HCT116 (cell line): ENCODE measurements around the gene RPS6KA6. TPM values are rescaled to one million over a fixed set of nuclear protein-coding genes. Genes with fewer than 3 reads are reported as not detected.

Experiments
- ATAC-seq: fragments of 200-7000 bp; cut with Tn5 transposase; 2 replicates; pipeline ENCODE4 v1.9.1; 2020; ENCODE audit warnings: mild to moderate bottlenecking, moderate library complexity
- BruUV-seq: library from RNA; stranded (reverse); fragments of 400-500 nt; replicated peaks from 2 replicates; lab custom pipeline; 2021; lab: Mats Ljungman, UMichigan
- CTCF ChIA-PET: fragments of 300-600 bp; sonication (Branson Sonifier 250); formaldehyde crosslinking; loops from one replicate; lab custom pipeline; 2021; ENCODE audit warnings: antibody characterized with exemption; lab: Charles Lee
- POLR2A ChIA-PET: fragments of 300-600, 350-600 bp; sonication (Branson Sonifier 250); formaldehyde crosslinking; loops from one replicate; lab custom pipeline; 2021; ENCODE audit warnings: antibody characterized with exemption; lab: Charles Lee
- RAD21 ChIA-PET, 2 experiments: fragments of 300-600 bp; sonication (Branson Sonifier 250); formaldehyde crosslinking; loops; one replicate each; lab custom pipeline; 2023; ENCODE audit warnings: low total read pairs in 2 of 2; ENCODE audit not compliant: uncharacterized antibody in 2 of 2, unreplicated experiment in 2 of 2, low non-redundant PET in 1 of 2; lab: Charles Lee
- DNase-seq: peaks from one replicate; pipeline ENCODE4 v3.0.0-alpha.2; 2010; ENCODE audit warnings: low read depth, low spot score
- H2AFZ ChIP-seq: fragments of 200-600 bp; shearing (Covaris generic), sonication (generic); 2 replicates; pipeline ENCODE4 v1.6.1; 2017; ENCODE audit warnings: low read depth, mixed run types, mixed read lengths, antibody characterized with exemption, low read length; ENCODE audit not compliant: poor library complexity, severe bottlenecking
- H3K27ac ChIP-seq: 2 replicates; pipeline ENCODE4 v1.5.1; 2012; ENCODE audit warnings: low read depth, low read length
- H3K27me3 ChIP-seq: fragments of 200-600 bp; sonication (generic); 2 replicates; pipeline ENCODE4 v1.6.1; 2016; ENCODE audit warnings: mixed run types, low read length, mixed read lengths; ENCODE audit not compliant: insufficient read depth
- H3K36me3 ChIP-seq, 2 experiments: fragments of 200-500 bp in 1 of 2; fragments of 200-600 bp in 1 of 2; sonication (Bioruptor generic) in 1 of 2; sonication (generic) in 1 of 2; 2 replicates each; pipeline versions ENCODE4 v1.5.1 to v1.6.1; 2014 to 2016; ENCODE audit warnings: low read length in 2 of 2, inconsistent platforms in 1 of 2, mixed read lengths in 1 of 2, mixed run types in 1 of 2; ENCODE audit not compliant: insufficient read depth in 2 of 2, control insufficient read depth in 1 of 2
- H3K4me1 ChIP-seq, 2 experiments: fragments of 200-600 bp in 1 of 2; sonication (generic) in 1 of 2; 2 replicates each; pipeline versions ENCODE4 v1.5.1 to v1.6.1; 2012 to 2017; ENCODE audit warnings: low read length in 2 of 2, inconsistent platforms in 1 of 2, mild to moderate bottlenecking in 1 of 2, mixed read lengths in 1 of 2, mixed run types in 1 of 2, moderate library complexity in 1 of 2; ENCODE audit not compliant: insufficient read depth in 2 of 2, control insufficient read depth in 1 of 2
- H3K4me2 ChIP-seq: fragments of 200-600 bp; sonication (generic); 2 replicates; pipeline ENCODE4 v1.6.1; 2017; ENCODE audit warnings: mixed run types, low read length, mixed read lengths
- H3K4me3 ChIP-seq, 2 experiments: fragments of 200-600 bp in 1 of 2; sonication (generic) in 1 of 2; replicated peaks in 1 of 2; 2 replicates each; pipeline ENCODE4 v1.5.1; 2011 to 2016; ENCODE audit warnings: low read length in 2 of 2, control low read depth in 1 of 2, low read depth in 1 of 2, mild to moderate bottlenecking in 1 of 2, mixed read lengths in 1 of 2, mixed run types in 1 of 2
- H3K79me2 ChIP-seq: fragments of 200-600 bp; sonication (generic); 2 replicates; pipeline ENCODE4 v1.6.1; 2017; ENCODE audit warnings: mild to moderate bottlenecking, mixed run types, low read length, moderate library complexity, mixed read lengths; ENCODE audit not compliant: insufficient read depth
- H3K9ac ChIP-seq: fragments of 200-600 bp; sonication (generic); 2 replicates; pipeline ENCODE4 v1.6.1; 2016; ENCODE audit warnings: low read length, mixed read lengths
- H3K9me2 ChIP-seq: fragments of 200-600 bp; sonication (generic), shearing (Covaris generic); 2 replicates; pipeline ENCODE4 v1.6.1; 2017; ENCODE audit warnings: mixed run types, mild to moderate bottlenecking, moderate library complexity; ENCODE audit not compliant: insufficient read depth
- H3K9me3 ChIP-seq, 2 experiments: fragments of 200-500 bp in 1 of 2; fragments of 200-600 bp in 1 of 2; sonication (Bioruptor generic) in 1 of 2; sonication (generic) in 1 of 2; 2 replicates each; pipeline ENCODE4 v1.6.1; 2014 to 2017; ENCODE audit warnings: low read length in 2 of 2, mixed read lengths in 2 of 2, inconsistent platforms in 1 of 2, low read depth in 1 of 2, mild to moderate bottlenecking in 1 of 2, mixed run types in 1 of 2, moderate library complexity in 1 of 2; ENCODE audit not compliant: control insufficient read depth in 1 of 2, insufficient read depth in 1 of 2
- H4K20me1 ChIP-seq: fragments of 200-600 bp; sonication (generic), shearing (Covaris generic); 2 replicates; pipeline ENCODE4 v1.6.1; 2017; ENCODE audit warnings: mixed run types, mild to moderate bottlenecking, moderate library complexity; ENCODE audit not compliant: insufficient read depth
- CTCF ChIP-seq, 3 experiments: fragments of 200-600 bp in 1 of 3; sonication (generic) in 1 of 3; IDR thresholded peaks in 2 of 3; conservative IDR thresholded peaks in 1 of 3; 2 replicates each; pipeline ENCODE4 v1.5.1; 2012 to 2017; ENCODE audit warnings: low read depth in 2 of 3, low read length in 2 of 3, antibody characterized with exemption in 1 of 3, borderline replicate concordance in 1 of 3, control low read depth in 1 of 3, mild to moderate bottlenecking in 1 of 3, mixed read lengths in 1 of 3, mixed run types in 1 of 3, moderate library complexity in 1 of 3; ENCODE audit not compliant: insufficient read depth in 1 of 3
- ELF1 ChIP-seq: IDR thresholded peaks from 2 replicates; pipeline ENCODE4 v1.6.1; 2012; ENCODE audit warnings: low read depth, borderline replicate concordance
- EZH2phosphoT487 ChIP-seq: fragments of 200-600 bp; IDR thresholded peaks from 2 replicates; pipeline ENCODE4 v1.6.1; 2018; ENCODE audit warnings: antibody characterized with exemption, borderline replicate concordance
- FOSL1 ChIP-seq: IDR thresholded peaks from 2 replicates; pipeline ENCODE4 v1.6.1; 2012; ENCODE audit warnings: low read depth
- POLR2A ChIP-seq: IDR thresholded peaks from 2 replicates; pipeline ENCODE4 v1.7.0; 2011; ENCODE audit warnings: borderline replicate concordance; ENCODE audit not compliant: insufficient read depth, insufficient read length; ENCODE audit errors: extremely low read depth
- POLR2AphosphoS5 ChIP-seq: IDR thresholded peaks from 2 replicates; pipeline ENCODE4 v1.6.1; 2011; ENCODE audit warnings: mild to moderate bottlenecking, low read depth, low read length, moderate library complexity
- REST ChIP-seq: IDR thresholded peaks from 2 replicates; pipeline ENCODE4 v1.6.1; 2012; ENCODE audit warnings: low read depth
- SIN3A ChIP-seq: IDR thresholded peaks from 2 replicates; pipeline ENCODE4 v1.6.1; 2012; ENCODE audit warnings: low read depth
- SP1 ChIP-seq: IDR thresholded peaks from 2 replicates; pipeline ENCODE4 v1.6.1; 2012; ENCODE audit warnings: low read depth
- YY1 ChIP-seq: IDR thresholded peaks from 2 replicates; pipeline ENCODE4 v1.6.1; 2011; ENCODE audit warnings: low read length, low read depth, moderate library complexity, mild to moderate bottlenecking; ENCODE audit not compliant: insufficient replicate concordance; ENCODE audit errors: extremely low read depth
- ZBTB33 ChIP-seq: IDR thresholded peaks from 2 replicates; pipeline ENCODE4 v1.6.1; 2011; ENCODE audit warnings: mild to moderate bottlenecking, low read length, moderate library complexity; ENCODE audit not compliant: insufficient replicate concordance; ENCODE audit errors: extremely low read depth
- ZNF274 ChIP-seq: fragments of 200-500 bp; sonication (Bioruptor generic); IDR thresholded peaks from 2 replicates; pipeline ENCODE4 v1.6.1; 2014; ENCODE audit warnings: mild to moderate bottlenecking, low read depth, low read length, inconsistent platforms
- intact Hi-C: fragments of 100-400 bp; cut with micrococcal nuclease; formaldehyde crosslinking; loops from 2 replicates; pipeline ENCODE4 v1.10.0; 2022
- total RNA-seq: library from RNA; stranded (reverse); gene quantifications from one replicate; pipeline ENCODE4 v1.2.1, GENCODE V29; 2021; ENCODE audit not compliant: unreplicated experiment

The RPS6KA6 gene
- total RNA-seq, 1 experiment from 2014 or later = not detected

- H3K9ac ChIP-seq = no peak overlapping the region
- ATAC-seq = no peak
- ChIA-PET RAD21 (no interaction called here), CTCF (no interaction called here)
- intact Hi-C loops = no loop called here
- TF ChIP-seq ZBTB33 = no peak
- TF ChIP-seq, all 23 proteins: peak for 0
- H3K9me2 ChIP-seq = no peaks in the 10 kb centered on the region
- H3K4me1 ChIP-seq = no peaks in the 10 kb centered on the region
- no peak overlapping the region for H3K4me3 ChIP-seq
- POLR2A ChIA-PET = no interaction called here
- H3K4me2 ChIP-seq = no peak overlapping the region
- no peak overlapping the region for H2AFZ ChIP-seq
- no peaks in the 10 kb centered on the region for H3K79me2 ChIP-seq
- H4K20me1 ChIP-seq = no peaks in the 10 kb centered on the region
- no peaks in the 10 kb centered on the region for H3K36me3 ChIP-seq
- H3K9me3 ChIP-seq = 0 out of 4 replicates have a peak, but pooled peaks cover 0 to 4% of the 10 kb centered on the region in 2 experiments
- DNase-seq = no peak
- H3K27me3 ChIP-seq = no peaks in the 10 kb centered on the region
- no TSS peak for BruUV-seq
- H3K27ac ChIP-seq = no peak overlapping the region
These were observed 25.6 kb downstream of the RPS6KA6 start for GRCh38 chrX:84162401-84162800.

GRCh38 chrX:84161641-84162040 lies 26.4 kb downstream of the RPS6KA6 start:
- no peaks in the 10 kb centered on the region for H3K9me2 ChIP-seq
- no peaks in the 10 kb centered on the region for H4K20me1 ChIP-seq
- H3K36me3 ChIP-seq = no peaks in the 10 kb centered on the region
- H3K9me3 ChIP-seq = 0 out of 4 replicates have a peak, but pooled peaks cover 0 to 4% of the 10 kb centered on the region in 2 experiments
- H3K9ac ChIP-seq = no peak overlapping the region
- no peak for ATAC-seq
- BruUV-seq = no TSS peak
- ChIA-PET CTCF (no interaction called here), RAD21 (no interaction called here), POLR2A (no interaction called here)
- no peak overlapping the region for H3K4me3 ChIP-seq
- no peaks in the 10 kb centered on the region for H3K79me2 ChIP-seq
- intact Hi-C loops = no loop called here
- no peak overlapping the region for H2AFZ ChIP-seq
- DNase-seq = no peak
- no peaks in the 10 kb centered on the region for H3K4me1 ChIP-seq
- no peak overlapping the region for H3K27ac ChIP-seq
- no peak overlapping the region for H3K4me2 ChIP-seq
- H3K27me3 ChIP-seq = no peaks in the 10 kb centered on the region
- TF ChIP-seq EZH2phosphoT487 (no peak), POLR2AphosphoS5 (no peak), SIN3A (no peak), CTCF (IDR thresholded peaks at IDR 0.05 in 2 of 3, conservative IDR thresholded peaks at IDR 0.05 in 1 of 3; ENCODE audit: borderline replicate concordance in 1 of 3, insufficient read depth in 1 of 3, low read depth in 2 of 3, low read length in 2 of 3) (no peak), REST (no peak), YY1 (no peak), POLR2A (no peak), SP1 (no peak), ELF1 (no peak), FOSL1 (no peak), ZNF274 (no peak)
